T-helper 1 cell treated with Interleukin-12 subunit alpha and Interleukin-12 subunit beta and Interleukin-4 antibody, amounts not matched to agents 30 ng/mL and 1 ng/mL, for 36 hours (primary cell): ENCODE results near the gene RPUSD3. TPM values are rescaled to one million over a fixed set of nuclear protein-coding genes. Genes with fewer than 3 reads are reported as not detected.
"Not testable (repeated sequence)": the region's sequence is repeated elsewhere in the genome, so short reads cannot be mapped to it uniquely, and the experiment has no call there.

ENCODE experiments used
- intact Hi-C: fragments of 100-400 bp; cut with micrococcal nuclease; formaldehyde crosslinking; loops from one replicate; pipeline ENCODE4 v1.15.1; 2024
- total RNA-seq: library from RNA; stranded (reverse); gene quantifications from 2 replicates; pipeline ENCODE4 v1.2.3, GENCODE V29; 2022

RPUSD3 gene
- total RNA-seq, 1 donor from 2014 or later, result 53.8 TPM

DNA sequence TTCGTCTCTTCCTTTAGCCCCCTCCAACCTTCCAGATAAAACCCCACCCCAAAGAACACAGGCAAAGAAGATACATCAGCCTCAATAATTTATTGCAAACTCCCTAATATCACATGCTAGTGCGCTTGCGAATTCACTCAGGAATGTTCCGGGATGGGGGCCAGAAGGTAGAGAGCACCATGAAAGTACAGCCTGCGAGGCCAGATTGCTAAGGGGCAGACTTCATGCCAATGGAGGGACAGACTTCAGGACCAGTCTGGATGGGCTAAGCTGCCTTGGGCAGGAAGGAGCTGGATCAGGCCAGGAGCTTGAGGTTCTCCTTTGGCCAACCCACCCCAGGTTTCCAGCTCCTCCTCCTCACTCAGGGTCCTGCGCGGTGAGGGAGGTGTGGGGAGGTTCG is 22.8 kb upstream of the RPUSD3 start:
- intact Hi-C loops, result no loop called here

DNA sequence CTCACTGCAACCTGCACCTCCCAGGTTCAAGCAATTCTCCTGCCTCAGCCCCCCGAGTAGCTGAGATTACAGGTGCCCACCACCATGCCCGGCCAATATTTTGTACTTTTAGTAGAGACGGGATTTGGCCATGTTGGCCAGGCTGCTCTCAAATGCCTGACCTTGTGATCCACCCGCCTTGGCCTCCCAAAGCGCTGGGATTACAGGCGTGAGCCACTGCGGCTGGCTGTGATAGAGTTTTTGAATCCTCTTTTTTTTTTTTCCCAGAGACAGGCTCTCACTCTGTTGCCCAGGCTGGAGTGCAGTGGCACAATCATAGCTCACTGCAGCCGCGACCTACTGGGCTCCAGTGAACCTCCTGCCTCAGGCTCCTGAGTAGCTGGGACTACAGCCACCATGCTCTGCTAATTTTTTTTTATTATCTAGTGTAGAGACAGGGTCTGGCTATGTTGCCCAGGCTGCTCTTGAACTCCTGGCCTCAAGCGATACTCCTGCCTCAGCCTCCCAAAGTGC is 21.4 kb upstream of the RPUSD3 start:
- intact Hi-C loops, result not testable (repeated sequence)

DNA sequence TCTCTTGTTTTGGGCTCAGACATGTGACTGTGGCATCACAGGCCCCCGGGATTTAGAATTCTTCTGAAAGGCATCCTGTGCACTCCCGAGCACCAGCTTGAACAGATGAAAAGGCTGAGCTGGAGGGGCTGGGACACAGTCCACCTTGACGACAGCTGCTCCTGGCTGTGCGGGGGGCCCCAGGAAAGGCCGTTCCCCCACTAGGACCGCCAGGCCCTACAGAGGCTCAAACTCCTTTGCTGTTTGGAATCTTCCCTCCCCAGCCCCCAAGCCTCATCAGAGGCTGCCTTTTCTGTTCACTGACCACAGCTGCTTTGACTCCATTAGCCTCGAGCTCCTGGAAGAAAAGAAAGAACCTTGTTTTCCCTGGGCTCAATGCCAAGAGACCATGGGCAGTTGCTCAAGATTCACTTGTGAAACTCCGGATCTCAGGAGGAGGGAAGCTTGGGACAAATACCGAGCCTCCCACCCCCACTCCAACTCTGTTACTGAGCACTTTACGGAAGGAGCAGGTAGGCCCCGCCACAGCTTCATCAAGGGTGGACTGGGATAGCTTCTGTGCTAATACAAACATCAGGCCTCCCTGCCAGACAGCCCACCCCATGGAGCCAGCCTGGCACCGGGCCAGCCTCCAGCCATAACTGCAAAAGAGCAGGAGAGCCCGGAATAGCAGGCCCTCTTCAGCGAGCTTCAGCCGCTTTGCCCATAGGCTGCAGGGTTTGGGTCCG is 20.6 kb upstream of the RPUSD3 start:
- intact Hi-C loops, result no loop called here

DNA sequence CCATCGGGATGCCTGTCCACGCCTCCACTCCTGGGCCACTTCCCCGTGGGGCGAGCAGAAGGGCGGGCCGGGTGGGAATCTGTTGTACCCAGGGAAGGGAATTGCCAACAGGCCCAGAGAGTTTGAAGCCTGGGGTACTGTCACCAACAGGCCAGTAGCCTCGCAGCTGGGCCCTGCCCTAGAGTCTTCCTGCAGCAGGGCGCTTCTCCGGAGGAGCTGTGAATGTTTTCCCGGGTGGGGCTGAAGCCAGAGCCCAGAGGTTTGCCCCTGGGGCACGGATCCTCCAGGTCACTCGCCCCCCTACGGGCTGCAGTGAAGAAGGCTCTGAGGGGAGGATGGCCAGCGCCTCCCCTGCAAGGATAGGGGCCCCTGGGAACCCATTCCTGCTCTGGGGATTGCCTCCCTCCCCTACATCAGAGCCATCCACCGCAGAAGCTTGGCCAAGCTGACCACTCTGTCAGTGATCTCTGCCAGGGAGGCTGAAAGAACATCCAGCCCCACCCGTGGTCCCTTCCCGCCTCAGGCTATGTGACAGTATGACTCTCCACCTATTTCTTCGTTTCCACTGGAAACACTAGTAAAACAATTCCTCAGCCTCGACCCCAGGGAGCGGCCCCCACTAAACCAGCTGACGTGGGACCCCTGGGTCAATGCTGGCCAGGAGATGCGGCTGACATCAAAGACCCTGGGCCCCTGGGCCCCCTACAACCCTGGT is 19.4 kb upstream of the RPUSD3 start:
- intact Hi-C loops, result no loop called here

DNA sequence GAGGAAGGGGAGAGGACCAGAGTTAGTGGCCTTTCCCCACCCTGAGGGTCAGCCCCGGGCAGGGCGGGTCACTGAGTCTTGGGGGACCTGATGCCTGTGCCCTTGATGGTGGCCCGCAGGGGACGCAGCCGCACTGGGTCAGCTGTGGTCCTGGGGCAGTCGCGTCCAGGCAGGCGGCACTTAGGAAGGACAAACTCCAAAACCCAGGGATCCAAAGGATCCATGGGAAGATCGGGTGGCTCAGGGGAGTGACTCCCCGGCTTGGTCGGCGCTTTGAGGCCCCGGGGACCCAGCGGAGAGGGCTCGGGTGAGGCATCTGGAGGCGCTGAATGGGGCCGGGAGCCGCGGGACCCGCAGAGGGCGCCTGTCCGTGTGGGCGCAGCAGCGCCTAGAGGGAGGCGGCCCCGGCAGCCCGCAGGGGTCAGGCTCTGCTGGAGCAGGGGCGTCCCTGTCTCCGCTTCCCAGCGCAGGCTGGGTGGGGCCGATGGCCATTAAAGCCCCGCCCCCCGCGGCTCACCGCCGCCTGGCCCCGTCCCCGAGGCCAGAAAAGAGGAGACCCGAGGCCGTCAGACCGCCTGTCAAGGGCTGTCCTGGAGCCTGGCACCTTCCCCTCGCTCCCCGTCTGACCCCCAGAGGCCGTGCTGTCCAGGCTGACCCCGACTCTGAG is 18.7 kb upstream of the RPUSD3 start:
- intact Hi-C loops, result no loop called here

DNA sequence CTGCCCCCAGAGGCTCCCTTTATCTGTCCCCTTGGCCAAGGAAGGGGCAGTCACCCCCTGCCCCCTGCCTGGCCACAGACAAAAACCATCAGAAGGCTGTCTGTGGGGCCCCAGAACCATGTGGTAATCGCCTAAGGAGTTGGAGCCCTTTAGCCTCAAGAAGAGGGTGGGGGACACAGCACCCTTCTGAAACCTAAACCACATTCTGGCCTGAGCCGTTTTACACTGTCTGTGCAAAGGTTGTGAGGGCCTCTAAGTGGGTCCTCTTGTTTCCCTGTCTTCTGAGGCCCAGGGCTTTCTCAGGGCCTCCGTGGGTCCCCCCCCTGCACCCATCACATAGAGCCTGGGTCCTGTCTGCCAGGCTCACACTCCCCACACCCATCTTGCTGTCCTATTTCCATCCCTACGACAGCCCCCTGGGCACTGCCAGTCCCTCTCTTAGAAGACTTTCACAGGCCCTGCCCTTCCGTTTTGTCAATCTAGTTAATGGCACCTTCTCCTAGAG is 17.9 kb upstream of the RPUSD3 start:
- intact Hi-C loops, result no loop called here

DNA sequence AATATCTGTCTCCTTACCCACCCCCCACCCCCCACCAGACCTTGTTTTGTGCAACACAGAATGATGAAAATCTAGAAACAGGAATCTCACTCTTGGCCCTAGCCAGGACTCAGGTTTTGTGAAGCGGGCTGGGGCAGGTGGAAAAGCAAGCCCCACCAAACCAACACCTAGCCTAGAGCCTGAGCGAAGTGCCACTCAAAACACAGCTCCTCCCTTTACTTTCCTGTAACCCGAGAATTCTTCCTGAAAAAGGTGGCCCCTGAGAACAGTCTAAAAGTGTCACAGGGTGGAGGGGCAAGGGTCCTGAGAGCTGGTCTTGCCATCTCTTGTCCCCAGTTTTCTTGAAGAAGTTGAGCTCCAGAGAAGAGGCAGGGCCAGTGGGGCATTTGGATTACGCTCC is 17.4 kb upstream of the RPUSD3 start:
- intact Hi-C loops, result no loop called here

DNA sequence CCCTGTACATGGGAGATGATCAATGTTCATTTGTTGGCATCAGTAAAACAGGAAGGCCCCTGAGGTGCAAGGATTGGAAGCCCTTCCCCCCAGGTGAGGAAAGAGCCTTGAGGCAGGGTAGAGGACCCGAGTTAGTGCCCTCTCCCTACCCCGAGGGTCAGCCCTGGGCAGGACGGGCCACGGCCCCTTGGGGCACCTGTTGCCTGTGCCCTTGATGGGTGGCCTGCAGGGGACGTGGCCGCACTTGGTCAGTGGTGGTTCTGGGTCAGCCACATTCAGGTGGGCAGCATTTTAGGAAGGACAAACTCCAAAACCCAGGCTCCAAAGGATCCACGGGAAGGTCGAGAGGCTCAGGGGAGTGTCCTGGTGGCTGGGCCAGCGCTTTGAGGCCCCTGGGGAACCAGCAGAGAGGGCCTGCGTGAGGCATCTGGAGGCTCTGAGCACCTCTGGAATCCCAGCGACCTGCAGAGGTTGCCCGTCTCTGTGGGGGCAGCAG is 15.8 kb upstream of the RPUSD3 start:
- intact Hi-C loops, result no loop called here

DNA sequence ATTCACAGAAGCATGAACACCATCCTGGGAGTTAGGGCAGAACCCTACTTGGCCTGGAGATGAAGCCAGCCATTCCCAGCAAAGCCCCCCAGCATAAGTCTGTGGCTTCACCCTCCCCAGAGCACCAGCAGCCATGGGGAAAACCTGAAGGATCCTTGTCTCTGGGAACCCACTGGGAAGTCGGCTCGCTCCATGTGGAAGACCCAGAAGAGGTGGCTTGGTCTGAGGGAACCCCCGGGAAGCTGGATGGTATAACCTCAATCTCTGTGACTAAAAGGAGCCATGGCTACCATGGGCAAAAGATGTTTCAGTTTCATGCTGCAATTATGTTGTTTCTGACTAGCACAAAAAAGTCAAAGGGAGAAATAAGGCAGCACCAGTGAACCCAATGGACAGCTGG is 11.8 kb upstream of the RPUSD3 start:
- intact Hi-C loops, result no loop called here

DNA sequence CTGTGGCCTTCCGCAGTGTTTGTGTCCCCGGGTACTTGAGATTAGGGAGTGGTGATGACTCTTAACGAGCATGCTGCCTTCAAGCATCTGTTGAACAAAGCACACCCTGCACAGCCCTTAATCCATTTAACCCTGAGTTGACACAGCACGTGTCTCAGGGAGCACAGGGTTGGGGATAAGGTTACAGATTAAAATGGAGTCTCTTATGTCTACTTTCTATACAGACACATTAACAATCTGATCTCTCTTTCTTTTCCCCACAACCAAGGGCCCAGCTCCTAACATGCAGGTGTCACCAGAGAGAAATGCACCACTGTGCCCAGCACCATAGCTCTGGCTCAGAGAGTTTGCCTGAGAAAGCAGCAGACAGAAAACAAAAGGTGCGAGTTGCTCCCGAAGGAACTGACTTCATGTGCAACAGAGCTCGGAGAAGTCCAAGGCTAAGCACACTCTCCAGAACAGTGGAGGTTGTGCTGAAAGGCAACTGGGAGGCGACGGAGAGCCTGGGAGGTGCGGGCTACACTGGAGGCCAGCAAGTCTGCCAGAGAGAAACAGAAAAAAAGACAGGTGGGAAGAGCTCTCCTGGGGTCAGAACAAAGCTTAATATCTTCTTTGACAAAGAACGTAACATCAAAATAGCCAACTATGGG is 10.6 kb upstream of the RPUSD3 start:
- intact Hi-C loops, result not testable (repeated sequence)

DNA sequence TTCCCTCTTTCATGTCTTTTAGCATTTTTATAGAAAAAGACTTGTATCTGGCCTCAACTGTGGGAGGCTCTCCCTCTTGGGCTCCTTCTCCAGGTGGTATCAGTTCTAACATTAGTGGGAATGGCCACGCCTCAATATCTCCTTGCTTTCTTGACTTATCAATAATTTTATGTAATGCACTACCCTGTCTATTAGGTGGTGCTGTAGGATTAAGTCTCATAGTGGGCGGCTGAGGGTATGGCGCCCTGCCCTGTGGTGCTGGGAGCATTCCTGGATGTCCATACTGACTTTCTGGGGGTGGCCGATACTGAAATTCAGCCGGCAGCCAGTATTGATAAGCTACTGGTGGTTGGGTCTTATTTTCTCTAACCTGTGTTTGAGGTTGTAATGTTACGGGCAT is 8.7 kb upstream of the RPUSD3 start:
- intact Hi-C loops, result no loop called here

DNA sequence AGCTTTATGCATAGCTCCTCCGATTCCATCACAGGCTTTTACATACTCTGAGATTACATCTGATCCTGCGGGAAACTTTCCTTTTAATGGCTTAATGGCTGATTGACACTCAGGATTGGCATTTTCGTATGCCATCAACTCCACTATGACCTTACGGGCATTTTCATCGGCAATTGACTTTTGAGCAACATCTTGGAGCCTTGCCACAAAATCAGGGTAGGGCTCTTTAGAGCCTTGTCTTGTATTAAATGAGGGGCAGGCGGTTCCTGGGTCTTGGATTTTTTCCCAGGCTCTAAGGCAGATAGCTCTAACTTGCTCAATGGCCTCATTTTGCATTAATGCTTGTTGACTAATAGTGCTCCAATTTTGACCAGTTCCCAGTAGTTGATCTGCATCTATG is 8.1 kb upstream of the RPUSD3 start:
- intact Hi-C loops, result not testable (repeated sequence)

DNA sequence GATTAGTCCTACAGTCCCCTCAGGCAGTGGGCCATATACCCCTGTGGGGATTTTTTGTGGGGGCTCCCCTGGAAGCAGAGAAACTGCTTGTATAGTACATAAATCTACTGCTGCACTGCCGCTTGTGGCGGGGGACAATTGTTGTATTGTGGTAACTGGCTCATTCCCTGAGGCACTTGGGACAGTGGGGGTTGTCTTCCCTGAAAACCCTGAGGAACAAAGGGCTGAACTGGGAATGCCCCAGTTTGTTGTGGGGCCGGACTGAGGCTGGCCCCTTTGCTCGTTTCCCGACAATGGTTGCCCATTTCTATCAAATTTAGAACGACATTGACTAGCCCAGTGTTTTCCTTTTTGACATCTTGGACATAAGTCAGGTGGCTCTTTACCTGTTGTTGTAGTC is 7.6 kb upstream of the RPUSD3 start:
- intact Hi-C loops, result not testable (repeated sequence)

DNA sequence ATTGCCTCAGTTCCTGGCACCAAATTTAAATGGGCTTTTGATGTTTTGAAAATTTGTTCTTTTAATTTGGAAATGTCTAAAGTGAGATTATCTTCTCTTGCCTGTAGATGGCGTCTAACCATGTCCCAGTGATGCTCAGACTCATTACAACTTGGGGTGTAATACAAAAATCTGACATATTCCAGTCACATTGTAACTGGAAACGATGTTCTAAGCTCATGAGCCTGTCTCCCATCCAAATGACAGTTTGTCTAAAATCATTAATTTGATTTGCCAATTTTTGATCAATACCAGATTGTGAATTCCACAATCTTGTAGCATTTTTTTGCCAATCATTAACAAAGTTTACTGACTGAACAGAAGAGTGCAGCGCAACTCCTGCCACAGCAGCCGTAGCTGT is 5.1 kb upstream of the RPUSD3 start:
- intact Hi-C loops, result loop anchor here (1.0 to 10.0 kb wide), 3 partner anchors 84 to 886 kb away; partner anchors contain the start of gene CRELD1

DNA sequence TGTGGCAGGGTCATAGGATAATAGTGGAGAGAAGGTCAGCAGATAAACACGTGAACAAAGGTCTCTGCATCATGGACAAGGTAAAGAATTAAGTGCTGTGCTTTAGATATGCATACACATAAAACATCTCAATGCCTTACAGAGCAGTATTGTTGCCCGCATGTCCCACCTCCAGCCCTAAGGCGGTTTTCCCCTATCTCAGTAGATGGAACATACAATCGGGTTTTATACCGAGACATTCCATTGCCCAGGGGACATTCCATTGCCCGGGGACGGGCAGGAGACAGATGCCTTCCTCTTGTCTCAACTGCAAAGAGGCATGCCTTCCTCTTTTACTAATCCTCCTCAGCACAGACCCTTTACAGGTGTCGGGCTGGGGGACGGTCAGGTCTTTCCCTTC is 4.1 kb upstream of the RPUSD3 start:
- intact Hi-C loops, result loop anchor here (1.0 to 10.0 kb wide), 2 partner anchors 98 to 887 kb away; no protein-coding TSS in a partner anchor

DNA sequence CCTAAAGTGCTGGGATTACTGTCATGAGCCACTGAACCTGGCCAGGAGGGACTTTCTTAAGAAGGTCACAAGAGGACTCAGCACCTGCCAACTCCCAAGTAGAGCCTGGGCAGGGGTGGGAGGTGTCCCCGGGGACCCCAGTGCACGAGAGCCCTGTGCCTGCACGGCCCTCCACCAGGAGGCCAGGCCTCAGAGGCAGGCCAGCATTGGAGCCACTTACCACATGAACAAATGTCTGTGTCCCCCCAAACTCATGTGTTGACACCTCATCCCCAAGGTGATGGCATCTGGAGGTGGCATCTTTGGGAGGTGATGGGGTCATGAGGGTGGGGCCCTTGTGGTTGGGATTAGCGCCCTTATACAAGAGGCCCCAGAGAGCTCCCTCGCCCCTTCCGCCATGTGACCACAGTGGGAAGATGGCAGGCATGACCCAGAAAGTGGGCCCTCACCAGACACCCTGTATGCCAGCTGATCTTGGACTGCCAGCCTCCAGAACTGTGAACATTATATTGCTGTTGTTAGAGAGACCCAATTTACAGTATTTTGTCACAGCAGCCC is 3.2 kb upstream of the RPUSD3 start:
- intact Hi-C loops, result loop anchor here (10.0 kb wide), 1 partner anchor 888 kb away; no protein-coding TSS in a partner anchor

DNA sequence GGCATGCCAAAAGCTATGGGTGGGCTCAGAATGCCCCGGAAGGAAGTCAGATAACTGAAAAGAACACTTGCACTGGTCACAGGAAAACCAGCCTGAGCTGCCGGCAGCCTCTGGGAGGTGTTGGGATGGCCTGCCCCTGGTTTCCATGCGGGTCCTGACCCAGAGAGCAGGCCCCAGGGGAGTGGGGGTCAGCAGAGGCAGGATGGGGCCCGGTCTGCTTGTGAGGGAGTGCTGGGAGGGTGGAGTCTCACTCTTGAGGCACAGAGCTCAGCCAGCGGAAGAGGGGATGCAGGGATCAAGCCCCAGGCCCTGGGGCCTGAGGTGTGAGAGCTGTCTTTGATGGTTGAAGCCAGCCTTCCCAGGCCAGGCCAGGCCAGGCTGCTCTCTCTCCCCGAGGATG is 2.4 kb upstream of the RPUSD3 start:
- intact Hi-C loops, result loop anchor here (10.0 kb wide), 1 partner anchor 889 kb away; no protein-coding TSS in a partner anchor

DNA sequence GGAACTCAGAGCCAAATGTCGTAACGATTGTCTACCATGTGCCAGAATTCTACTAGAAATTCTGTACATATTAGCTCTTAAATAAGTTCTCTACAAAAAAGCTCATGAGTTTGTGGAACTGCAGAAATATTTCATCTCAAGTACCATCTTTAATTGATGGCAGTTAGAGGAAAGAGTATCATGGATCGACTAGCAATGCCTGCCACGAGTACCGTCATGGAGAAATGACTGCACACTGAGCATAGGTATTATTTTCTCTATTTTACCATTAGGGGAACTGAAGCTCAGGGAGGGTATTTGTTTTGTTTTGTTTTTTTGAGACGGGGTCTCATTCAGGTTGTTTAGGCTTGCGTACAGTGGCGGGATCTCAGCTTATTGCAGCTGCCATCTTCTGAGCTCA is 2.8 kb downstream of the RPUSD3 start:
- intact Hi-C loops, result loop anchor here (10.0 kb wide), 1 partner anchor 894 kb away; no protein-coding TSS in a partner anchor

DNA sequence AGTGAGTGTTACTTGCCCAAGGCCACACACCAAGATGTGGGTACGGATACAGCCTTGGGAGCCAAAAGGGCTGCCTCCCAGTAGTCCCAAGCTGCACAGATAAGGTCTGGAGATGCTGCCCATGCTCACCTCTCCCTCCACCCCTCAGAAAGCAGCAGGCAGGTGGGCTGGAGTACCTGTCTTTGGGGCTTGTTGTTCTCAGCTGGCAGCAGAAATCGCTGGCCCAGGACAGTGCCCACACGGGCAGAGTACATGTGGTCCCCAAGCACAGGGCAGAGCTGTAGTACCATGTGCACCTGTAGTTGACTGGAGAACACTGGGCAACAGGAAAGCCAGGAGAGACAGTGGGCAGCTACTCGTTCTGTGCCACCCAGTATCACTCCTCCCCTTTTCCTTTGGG is 5.0 kb downstream of the RPUSD3 start:
- intact Hi-C loops, result no loop called here

DNA sequence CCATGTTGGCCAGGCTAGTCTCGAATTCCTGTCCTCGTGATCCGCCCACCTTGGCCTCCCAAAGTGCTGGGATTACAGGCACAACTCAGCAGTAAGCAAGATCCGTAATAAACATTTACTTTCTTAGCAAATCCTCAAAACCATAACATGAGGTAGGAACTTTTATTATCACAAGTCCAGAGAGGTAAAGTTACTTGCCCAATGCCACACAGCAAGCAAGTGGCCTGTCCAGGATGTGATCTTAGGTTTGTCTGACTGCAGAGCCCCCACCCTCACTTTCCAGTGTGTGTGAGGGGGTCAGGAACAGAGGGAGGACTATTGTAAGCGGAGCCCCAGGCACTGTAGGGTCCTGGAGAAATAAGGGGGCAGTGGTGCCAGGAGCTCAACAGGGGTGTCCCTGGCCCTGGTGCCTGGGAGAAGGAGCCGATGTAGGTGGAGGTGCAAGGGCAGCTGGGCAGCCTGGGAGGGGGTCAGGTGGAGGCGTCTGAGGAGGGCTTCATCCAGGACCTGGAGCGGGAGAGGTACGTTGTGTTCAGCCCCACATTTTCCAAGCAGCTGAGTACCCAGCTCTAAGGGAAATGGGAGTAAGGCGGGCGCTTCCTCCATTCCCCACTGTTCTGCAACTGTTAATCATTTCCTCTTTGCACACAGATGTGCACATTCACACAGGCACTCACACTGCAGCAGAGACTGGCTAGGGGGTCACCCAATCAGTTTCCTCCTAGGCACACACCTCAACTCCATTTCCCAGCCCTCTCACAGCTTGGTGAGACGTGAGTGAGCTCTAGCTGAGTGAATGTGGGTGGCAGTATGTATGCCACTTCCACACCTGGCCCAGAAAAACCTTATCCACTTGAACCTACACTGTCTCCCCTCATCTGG is 5.9 kb downstream of the RPUSD3 start:
- intact Hi-C loops, result no loop called here
